ENCODE data around the gene GNAQ. TPM values are rescaled to one million over a fixed set of nuclear protein-coding genes. Genes with fewer than 3 reads are reported as not detected.

Gene GNAQ
- total and polyA plus RNA-seq, 2 of the 4 experiments (the other 2 are of a cell fraction) = 23.1 to 50.7 TPM

DNA sequence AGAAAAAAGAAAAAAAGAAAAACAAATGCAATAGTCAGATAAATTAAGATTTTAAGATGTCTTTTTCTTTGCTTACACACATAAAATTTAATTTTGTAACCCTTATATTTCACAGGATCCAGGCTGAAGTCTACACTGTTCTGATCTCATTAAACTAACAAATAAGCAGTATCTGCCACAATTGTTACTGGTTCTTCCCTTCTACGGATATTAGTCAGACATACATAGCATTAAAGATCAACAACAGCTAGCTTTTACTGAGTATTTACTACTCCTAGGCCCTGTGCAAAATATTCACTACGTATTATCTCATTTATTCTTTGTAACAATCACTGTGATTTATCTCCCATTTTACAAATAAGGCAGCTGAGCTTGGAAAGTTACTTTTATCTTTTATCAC, 34.9 kb downstream of the GNAQ start:
- in situ Hi-C loops (cut with MboI; ENCODE audit: low sequenced_read_pairs) = no loop called here
- H2AK5ac ChIP-seq (ENCODE audit: low read depth, low read length) = no peak overlapping the region
- no peaks in the 10 kb centered on the region for H3K27me3 ChIP-seq (ENCODE audit: control insufficient read depth, insufficient read depth, low read length)
- no peaks in the 10 kb centered on the region for H3K36me3 ChIP-seq (ENCODE audit: control insufficient read depth, insufficient read depth, low read length)
- ChIA-PET CTCF (no interaction called here), POLR2A (ENCODE audit: unreplicated experiment) (interaction anchor here (0.6 kb wide), 1 partner anchor 331 kb away, joined by 4 read pairs; no protein-coding TSS in a partner anchor)
- dilution Hi-C loops (cut with HindIII; ENCODE audit: low sequenced_read_pairs, unreplicated experiment) = no loop called here
- peaks cover 11% of the 10 kb centered on the region for H3K9me1 ChIP-seq (ENCODE audit: insufficient read depth, low read length)
- no peak overlapping the region for H2AK9ac ChIP-seq (replicated peaks; ENCODE audit: low read depth, low read length, poor library complexity)
- no peak for DNase-seq
- no peak overlapping the region for H3K18ac ChIP-seq (ENCODE audit: low read depth, low read length)
- no peak overlapping the region for H3K4me2 ChIP-seq (ENCODE audit: low read depth, low read length)
- peaks cover 5% of the 10 kb centered on the region for H3K4me1 ChIP-seq (ENCODE audit: control insufficient read depth, insufficient read depth, low read length)
- H2BK5ac ChIP-seq (ENCODE audit: low read depth, low read length, poor library complexity, severe bottlenecking) = no peak overlapping the region
- no peak overlapping the region for H3K4me3 ChIP-seq (ENCODE audit: insufficient read depth, low read depth, low read length)
- no peak overlapping the region for H4K8ac ChIP-seq (ENCODE audit: low read depth in 2 of 2, low read length in 2 of 2)
- no TSS peak for BruUV-seq (replicated peaks)
- no peak overlapping the region for H4K91ac ChIP-seq (ENCODE audit: insufficient read depth, low read depth, low read length)
- no peak overlapping the region for H2BK120ac ChIP-seq (ENCODE audit: low read depth, low read length)
- peaks cover 18% of the 10 kb centered on the region for H4K20me1 ChIP-seq (ENCODE audit: insufficient read depth, low read length)
- no peak overlapping the region for H3K56ac ChIP-seq (ENCODE audit: extremely low read depth, insufficient read depth, low read length)
- H3K14ac ChIP-seq (replicated peaks; ENCODE audit: low read depth, low read length) = no peak overlapping the region
- WGBS, 2 experiments (ENCODE audit: extremely low coverage in 2 of 2, insufficient read length in 1 of 2) = 100% methylated on average over 1 of the region's 2 CpGs; no CpG with 5 or more reads in 1 of the 2 experiments
- no peak overlapping the region for H3K4ac ChIP-seq (ENCODE audit: low read depth, low read length)
- no peak overlapping the region for H2BK15ac ChIP-seq (ENCODE audit: low read depth, low read length)
- H3K23ac ChIP-seq (ENCODE audit: low read depth, low read length) = no peak overlapping the region
- intact Hi-C loops (cut with micrococcal nuclease) = no loop called here
- no peaks in the 10 kb centered on the region for H3K9me3 ChIP-seq (ENCODE audit: control insufficient read depth, insufficient read depth, low read length)
- H3K9ac ChIP-seq (ENCODE audit: low read depth, low read length) = no peak overlapping the region
- H2AFZ ChIP-seq (replicated peaks; ENCODE audit: low read length, poor library complexity) = no peak overlapping the region
- no peak overlapping the region for H3K27ac ChIP-seq (ENCODE audit: insufficient read depth, low read length)
- no peak for ATAC-seq (ENCODE audit: low read depth)
- no peak for TF ChIP-seq MXI1 (IDR thresholded peaks at IDR 0.05; ENCODE audit: borderline replicate concordance, low read depth, low read length)
- TF ChIP-seq, protein P1, sequence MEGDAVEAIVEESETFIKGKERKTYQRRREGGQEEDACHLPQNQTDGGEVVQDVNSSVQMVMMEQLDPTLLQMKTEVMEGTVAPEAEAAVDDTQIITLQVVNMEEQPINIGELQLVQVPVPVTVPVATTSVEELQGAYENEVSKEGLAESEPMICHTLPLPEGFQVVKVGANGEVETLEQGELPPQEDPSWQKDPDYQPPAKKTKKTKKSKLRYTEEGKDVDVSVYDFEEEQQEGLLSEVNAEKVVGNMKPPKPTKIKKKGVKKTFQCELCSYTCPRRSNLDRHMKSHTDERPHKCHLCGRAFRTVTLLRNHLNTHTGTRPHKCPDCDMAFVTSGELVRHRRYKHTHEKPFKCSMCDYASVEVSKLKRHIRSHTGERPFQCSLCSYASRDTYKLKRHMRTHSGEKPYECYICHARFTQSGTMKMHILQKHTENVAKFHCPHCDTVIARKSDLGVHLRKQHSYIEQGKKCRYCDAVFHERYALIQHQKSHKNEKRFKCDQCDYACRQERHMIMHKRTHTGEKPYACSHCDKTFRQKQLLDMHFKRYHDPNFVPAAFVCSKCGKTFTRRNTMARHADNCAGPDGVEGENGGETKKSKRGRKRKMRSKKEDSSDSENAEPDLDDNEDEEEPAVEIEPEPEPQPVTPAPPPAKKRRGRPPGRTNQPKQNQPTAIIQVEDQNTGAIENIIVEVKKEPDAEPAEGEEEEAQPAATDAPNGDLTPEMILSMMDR (conservative IDR thresholded peaks at IDR 0.05; ENCODE audit: low read depth, low read length) = no peak
- no peak for TF ChIP-seq FOS (IDR thresholded peaks at IDR 0.05; ENCODE audit: low read depth, low read length)
- no peak for TF ChIP-seq NFE2L2 (IDR thresholded peaks at IDR 0.05; ENCODE audit: low read depth, low read length)
- TF ChIP-seq BHLHE40 (IDR thresholded peaks at IDR 0.05; ENCODE audit: low read depth, low read length) = no peak
- TF ChIP-seq MAZ (IDR thresholded peaks at IDR 0.05; ENCODE audit: borderline replicate concordance, low read depth, low read length) = no peak
- no peak for TF ChIP-seq POLR2A (IDR thresholded peaks at IDR 0.05; ENCODE audit: low read depth, low read length)
- no peak for TF ChIP-seq SMC3 (IDR thresholded peaks at IDR 0.05; ENCODE audit: low read depth, low read length)
- TF ChIP-seq MAFK (IDR thresholded peaks at IDR 0.05; ENCODE audit: low read depth, low read length) = no peak
- TF ChIP-seq RAD21 (IDR thresholded peaks at IDR 0.05; ENCODE audit: low read length) = no peak
- TF ChIP-seq, protein P2, sequence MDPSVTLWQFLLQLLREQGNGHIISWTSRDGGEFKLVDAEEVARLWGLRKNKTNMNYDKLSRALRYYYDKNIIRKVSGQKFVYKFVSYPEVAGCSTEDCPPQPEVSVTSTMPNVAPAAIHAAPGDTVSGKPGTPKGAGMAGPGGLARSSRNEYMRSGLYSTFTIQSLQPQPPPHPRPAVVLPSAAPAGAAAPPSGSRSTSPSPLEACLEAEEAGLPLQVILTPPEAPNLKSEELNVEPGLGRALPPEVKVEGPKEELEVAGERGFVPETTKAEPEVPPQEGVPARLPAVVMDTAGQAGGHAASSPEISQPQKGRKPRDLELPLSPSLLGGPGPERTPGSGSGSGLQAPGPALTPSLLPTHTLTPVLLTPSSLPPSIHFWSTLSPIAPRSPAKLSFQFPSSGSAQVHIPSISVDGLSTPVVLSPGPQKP (IDR thresholded peaks at IDR 0.05; ENCODE audit: borderline replicate concordance, low read depth, low read length) = no peak
- no peak for TF ChIP-seq CEBPB (IDR thresholded peaks at IDR 0.05; ENCODE audit: low read depth, low read length)
- TF ChIP-seq CHD1 (IDR thresholded peaks at IDR 0.05; ENCODE audit: low read depth, low read length) = no peak
- no peak overlapping the region for H2BK20ac ChIP-seq (ENCODE audit: low read depth, low read length)
- H4K5ac ChIP-seq (ENCODE audit: low read depth, low read length) = no peak overlapping the region
- H3K79me1 ChIP-seq (ENCODE audit: low read depth in 1 of 2, low read length in 2 of 2) = peaks cover 22 to 68% of the 10 kb centered on the region in 2 experiments

Data from IMR-90 (cell line).